ENCODE data around the gene RPLP1.

DNA sequence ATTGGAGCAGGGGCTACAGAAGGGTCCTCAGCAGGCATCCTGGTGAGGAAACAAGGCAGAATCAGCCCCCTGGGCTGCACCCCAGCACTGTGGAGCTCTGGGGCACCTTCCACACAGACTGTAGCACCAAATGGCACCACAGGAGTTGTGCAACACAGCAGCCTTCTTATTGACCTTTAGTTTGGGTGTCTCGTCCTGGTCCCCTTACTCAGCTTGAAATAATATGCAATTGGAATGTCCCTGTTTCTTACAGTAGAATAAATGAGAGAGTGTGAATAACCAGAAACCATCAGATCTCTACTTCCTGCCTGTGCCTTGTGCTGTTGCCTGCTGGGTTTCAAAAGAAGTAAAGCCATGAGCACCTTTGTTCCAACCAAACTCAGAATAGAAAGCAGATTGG lies 44.5 kb downstream of the RPLP1 start:
- TF ChIP-seq POLR2A (IDR thresholded peaks at IDR 0.05): no peak
- TF ChIP-seq, protein P1, sequence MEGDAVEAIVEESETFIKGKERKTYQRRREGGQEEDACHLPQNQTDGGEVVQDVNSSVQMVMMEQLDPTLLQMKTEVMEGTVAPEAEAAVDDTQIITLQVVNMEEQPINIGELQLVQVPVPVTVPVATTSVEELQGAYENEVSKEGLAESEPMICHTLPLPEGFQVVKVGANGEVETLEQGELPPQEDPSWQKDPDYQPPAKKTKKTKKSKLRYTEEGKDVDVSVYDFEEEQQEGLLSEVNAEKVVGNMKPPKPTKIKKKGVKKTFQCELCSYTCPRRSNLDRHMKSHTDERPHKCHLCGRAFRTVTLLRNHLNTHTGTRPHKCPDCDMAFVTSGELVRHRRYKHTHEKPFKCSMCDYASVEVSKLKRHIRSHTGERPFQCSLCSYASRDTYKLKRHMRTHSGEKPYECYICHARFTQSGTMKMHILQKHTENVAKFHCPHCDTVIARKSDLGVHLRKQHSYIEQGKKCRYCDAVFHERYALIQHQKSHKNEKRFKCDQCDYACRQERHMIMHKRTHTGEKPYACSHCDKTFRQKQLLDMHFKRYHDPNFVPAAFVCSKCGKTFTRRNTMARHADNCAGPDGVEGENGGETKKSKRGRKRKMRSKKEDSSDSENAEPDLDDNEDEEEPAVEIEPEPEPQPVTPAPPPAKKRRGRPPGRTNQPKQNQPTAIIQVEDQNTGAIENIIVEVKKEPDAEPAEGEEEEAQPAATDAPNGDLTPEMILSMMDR (IDR thresholded peaks at IDR 0.05): no peak
